ENCODE data around the gene TBKBP1. TPM values are rescaled to one million over a fixed set of nuclear protein-coding genes. Genes with fewer than 3 reads are reported as not detected.

Gene TBKBP1
- total and polyA plus RNA-seq, 9 of the 15 experiments (the other 6 are each of a cell fraction or from before 2014, with no cell fraction given) = 0.03 to 15.6 (median 6.8) TPM

DNA sequence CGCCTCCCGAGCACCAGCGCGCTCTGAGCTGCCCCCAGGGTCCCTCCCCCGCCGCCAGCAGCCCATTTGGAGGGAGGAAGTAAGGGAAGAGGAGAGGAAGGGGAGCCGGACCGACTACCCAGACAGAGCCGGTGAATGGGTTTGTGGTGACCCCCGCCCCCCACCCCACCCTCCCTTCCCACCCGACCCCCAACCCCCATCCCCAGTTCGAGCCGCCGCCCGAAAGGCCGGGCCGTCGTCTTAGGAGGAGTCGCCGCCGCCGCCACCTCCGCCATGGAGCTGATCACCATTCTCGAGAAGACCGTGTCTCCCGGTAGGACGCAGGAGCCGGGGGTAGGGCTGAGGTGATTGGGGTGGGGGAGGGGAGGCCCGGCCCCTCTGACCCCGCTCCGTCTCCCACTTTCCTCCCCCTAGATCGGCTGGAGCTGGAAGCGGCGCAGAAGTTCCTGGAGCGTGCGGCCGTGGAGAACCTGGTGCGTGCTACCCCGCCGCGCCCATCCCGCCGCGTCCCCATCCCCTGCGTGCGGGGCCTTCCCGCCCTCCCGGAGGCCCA, 43.9 kb upstream of the TBKBP1 start (continued):
- TF ChIP-seq PCBP1 (IDR thresholded peaks at IDR 0.05; ENCODE audit: low read depth, low read length, poor library complexity, severe bottlenecking) (peak; percentile 97), SIN3A (IDR thresholded peaks at IDR 0.05; ENCODE audit: borderline replicate concordance in 2 of 2, control insufficient read depth in 1 of 2, low read depth in 2 of 2, low read length in 2 of 2) (peak in 1 of 2 experiments; percentile 81; a peak in 1 of 4 replicates), FOSL1 (tag; conservative IDR thresholded peaks at IDR 0.05) (no peak), KDM4B (IDR thresholded peaks at IDR 0.05; ENCODE audit: borderline replicate concordance in 2 of 2, low read depth in 1 of 2) (no peak), RNF2 (IDR thresholded peaks at IDR 0.05) (no peak), ZNF347 (CRISPR knock-in tag; IDR thresholded peaks at IDR 0.05; ENCODE audit: low read depth) (no peak), FOXP4 (CRISPR knock-in tag; IDR thresholded peaks at IDR 0.05; ENCODE audit: borderline replicate concordance) (no peak; the same call in none of the 2 replicates), CREB1 (IDR thresholded peaks at IDR 0.05) (no peak), CREB1 (CRISPR knock-in tag; IDR thresholded peaks at IDR 0.05) (no peak), ZNF511 (CRISPR knock-in tag; IDR thresholded peaks at IDR 0.05) (no peak; the same call in 1 of the 2 replicates), SIN3B (IDR thresholded peaks at IDR 0.05; ENCODE audit: low read depth) (no peak), ELK1 (CRISPR knock-in tag; IDR thresholded peaks at IDR 0.05) (no peak), GATAD2B (IDR thresholded peaks at IDR 0.05; ENCODE audit: borderline replicate concordance) (0 out of 2 replicates have a peak, but pooled peaks have one; percentile 14)
- TF ChIP-seq, protein P1, sequence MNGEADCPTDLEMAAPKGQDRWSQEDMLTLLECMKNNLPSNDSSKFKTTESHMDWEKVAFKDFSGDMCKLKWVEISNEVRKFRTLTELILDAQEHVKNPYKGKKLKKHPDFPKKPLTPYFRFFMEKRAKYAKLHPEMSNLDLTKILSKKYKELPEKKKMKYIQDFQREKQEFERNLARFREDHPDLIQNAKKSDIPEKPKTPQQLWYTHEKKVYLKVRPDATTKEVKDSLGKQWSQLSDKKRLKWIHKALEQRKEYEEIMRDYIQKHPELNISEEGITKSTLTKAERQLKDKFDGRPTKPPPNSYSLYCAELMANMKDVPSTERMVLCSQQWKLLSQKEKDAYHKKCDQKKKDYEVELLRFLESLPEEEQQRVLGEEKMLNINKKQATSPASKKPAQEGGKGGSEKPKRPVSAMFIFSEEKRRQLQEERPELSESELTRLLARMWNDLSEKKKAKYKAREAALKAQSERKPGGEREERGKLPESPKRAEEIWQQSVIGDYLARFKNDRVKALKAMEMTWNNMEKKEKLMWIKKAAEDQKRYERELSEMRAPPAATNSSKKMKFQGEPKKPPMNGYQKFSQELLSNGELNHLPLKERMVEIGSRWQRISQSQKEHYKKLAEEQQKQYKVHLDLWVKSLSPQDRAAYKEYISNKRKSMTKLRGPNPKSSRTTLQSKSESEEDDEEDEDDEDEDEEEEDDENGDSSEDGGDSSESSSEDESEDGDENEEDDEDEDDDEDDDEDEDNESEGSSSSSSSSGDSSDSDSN (IDR thresholded peaks at IDR 0.05; ENCODE audit: borderline replicate concordance in 1 of 2, low read depth in 2 of 2, low read length in 2 of 2) = peak in 1 of 2 experiments; percentile 14; a peak in 1 of 4 replicates
- TF ChIP-seq, protein P2, sequence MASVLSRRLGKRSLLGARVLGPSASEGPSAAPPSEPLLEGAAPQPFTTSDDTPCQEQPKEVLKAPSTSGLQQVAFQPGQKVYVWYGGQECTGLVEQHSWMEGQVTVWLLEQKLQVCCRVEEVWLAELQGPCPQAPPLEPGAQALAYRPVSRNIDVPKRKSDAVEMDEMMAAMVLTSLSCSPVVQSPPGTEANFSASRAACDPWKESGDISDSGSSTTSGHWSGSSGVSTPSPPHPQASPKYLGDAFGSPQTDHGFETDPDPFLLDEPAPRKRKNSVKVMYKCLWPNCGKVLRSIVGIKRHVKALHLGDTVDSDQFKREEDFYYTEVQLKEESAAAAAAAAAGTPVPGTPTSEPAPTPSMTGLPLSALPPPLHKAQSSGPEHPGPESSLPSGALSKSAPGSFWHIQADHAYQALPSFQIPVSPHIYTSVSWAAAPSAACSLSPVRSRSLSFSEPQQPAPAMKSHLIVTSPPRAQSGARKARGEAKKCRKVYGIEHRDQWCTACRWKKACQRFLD (CRISPR knock-in tag; IDR thresholded peaks at IDR 0.05) = peak; percentile 66
- TF ChIP-seq, protein P3, sequence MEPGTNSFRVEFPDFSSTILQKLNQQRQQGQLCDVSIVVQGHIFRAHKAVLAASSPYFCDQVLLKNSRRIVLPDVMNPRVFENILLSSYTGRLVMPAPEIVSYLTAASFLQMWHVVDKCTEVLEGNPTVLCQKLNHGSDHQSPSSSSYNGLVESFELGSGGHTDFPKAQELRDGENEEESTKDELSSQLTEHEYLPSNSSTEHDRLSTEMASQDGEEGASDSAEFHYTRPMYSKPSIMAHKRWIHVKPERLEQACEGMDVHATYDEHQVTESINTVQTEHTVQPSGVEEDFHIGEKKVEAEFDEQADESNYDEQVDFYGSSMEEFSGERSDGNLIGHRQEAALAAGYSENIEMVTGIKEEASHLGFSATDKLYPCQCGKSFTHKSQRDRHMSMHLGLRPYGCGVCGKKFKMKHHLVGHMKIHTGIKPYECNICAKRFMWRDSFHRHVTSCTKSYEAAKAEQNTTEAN (CRISPR knock-in tag; IDR thresholded peaks at IDR 0.05) = 0 out of 2 replicates have a peak, but pooled peaks have one; percentile 1
- TF ChIP-seq, protein P4, sequence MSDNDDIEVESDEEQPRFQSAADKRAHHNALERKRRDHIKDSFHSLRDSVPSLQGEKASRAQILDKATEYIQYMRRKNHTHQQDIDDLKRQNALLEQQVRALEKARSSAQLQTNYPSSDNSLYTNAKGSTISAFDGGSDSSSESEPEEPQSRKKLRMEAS (CRISPR knock-in tag; IDR thresholded peaks at IDR 0.05) = no peak
